ENCODE measurements around the gene REEP2. TPM values are rescaled to one million over a fixed set of nuclear protein-coding genes. Genes with fewer than 3 reads are reported as not detected.

The REEP2 gene
- polyA plus RNA-seq, 2 of the 4 experiments (the other 2 are of a cell fraction), result 4.6 to 5.1 TPM

DNA sequence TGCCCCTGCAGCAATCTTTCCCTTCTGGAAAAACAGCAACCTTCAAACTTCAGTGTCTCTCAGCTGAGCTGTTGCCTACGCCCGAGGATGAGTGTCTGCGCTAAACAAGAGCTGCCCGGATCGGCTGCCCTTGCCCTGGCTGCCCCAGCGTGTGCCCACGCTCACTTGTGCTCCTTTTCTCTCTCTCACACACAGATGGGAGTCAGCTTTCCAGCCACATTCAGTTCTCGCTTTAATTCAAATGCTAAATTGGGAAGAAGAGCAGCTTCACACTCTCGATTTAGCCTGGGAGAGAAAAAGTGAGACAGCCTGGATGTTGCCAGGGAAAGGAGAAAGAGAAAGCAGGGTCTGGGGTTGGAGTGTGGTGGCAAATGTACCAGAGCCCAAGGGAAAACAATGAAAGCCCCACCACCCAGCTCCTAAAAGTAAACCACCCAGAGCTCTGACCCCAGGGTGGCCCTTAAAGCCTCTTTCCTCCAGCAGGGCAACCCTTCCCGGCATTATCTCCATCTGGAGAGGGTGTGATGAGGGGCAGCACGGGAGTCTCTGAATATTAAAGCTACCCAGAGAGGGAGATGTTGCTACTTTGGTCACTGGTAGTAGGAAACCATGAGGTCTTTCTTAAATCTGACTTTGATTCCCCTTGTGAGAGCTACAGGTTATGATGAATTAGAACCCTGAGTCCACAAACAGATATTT lies 16.5 kb downstream of the REEP2 start:
- H3K4me2 ChIP-seq, result no peak overlapping the region
- CTCF ChIA-PET, result interaction anchor here (1.1 to 14.7 kb wide), 4 partner anchors 8 to 44 kb away, joined by 3 to 199 read pairs (median 12); partner anchors contain the start of gene EGR1
- POLR2A ChIA-PET, result interaction anchor here (1.2 kb wide), 1 partner anchor 9 kb away, joined by 9 read pairs; the partner anchor contains the start of gene EGR1

GRCh38 chr5:138457531-138458275 lies 18.8 kb downstream of the REEP2 start:
- no peak overlapping the region for H3K4me2 ChIP-seq
- 53% methylated on average over 10 of the region's 12 CpGs for WGBS (ENCODE audit: missing lambda C conversion rate)
- ChIA-PET POLR2A (no interaction called here), CTCF (interaction anchor here (0.6 to 14.7 kb wide), 5 partner anchors 42 to 1945 kb away, joined by 3 to 199 read pairs (median 4); partner anchors contain the start of gene KIF20A)
- DNase-seq (ENCODE audit: low read depth in 1 of 2, low spot score in 1 of 2), result no peak
- no peaks in the 10 kb centered on the region for H3K4me1 ChIP-seq
- H3K9me3 ChIP-seq, result no peaks in the 10 kb centered on the region
- no peak for FAIRE-seq
- no peak overlapping the region for H3K27ac ChIP-seq
- no peak overlapping the region for H3K4me3 ChIP-seq
- ATAC-seq, result peak in 1 of 2 experiments; percentile 21; a peak in 3 of 6 replicates
- TF ChIP-seq HOXA7 (CRISPR knock-in tag; IDR thresholded peaks at IDR 0.05) (no peak), JUN (IDR thresholded peaks at IDR 0.05) (no peak), RNF2 (IDR thresholded peaks at IDR 0.05; ENCODE audit: borderline replicate concordance, low read depth) (no peak), CHD4 (IDR thresholded peaks at IDR 0.05; ENCODE audit: borderline replicate concordance) (no peak), KDM5A (IDR thresholded peaks at IDR 0.05) (no peak), RARB (CRISPR knock-in tag; IDR thresholded peaks at IDR 0.05) (no peak), HOXB5 (CRISPR knock-in tag; IDR thresholded peaks at IDR 0.05) (no peak), GATA3 (IDR thresholded peaks at IDR 0.05; ENCODE audit: borderline replicate concordance) (no peak), ZFP36 (IDR thresholded peaks at IDR 0.05; ENCODE audit: borderline replicate concordance, partially characterized antibody) (no peak), MYC (IDR thresholded peaks at IDR 0.05; ENCODE audit: borderline replicate concordance, low read length) (no peak), EHF (CRISPR knock-in tag; IDR thresholded peaks at IDR 0.05) (no peak), ESRRA (IDR thresholded peaks at IDR 0.05; ENCODE audit: borderline replicate concordance, low read length) (no peak), FOSB (CRISPR knock-in tag; IDR thresholded peaks at IDR 0.05) (no peak), HES2 (IDR thresholded peaks at IDR 0.05) (no peak), SMC3 (IDR thresholded peaks at IDR 0.05) (no peak), RFX5 (IDR thresholded peaks at IDR 0.05) (no peak)

More for the DNA sequence above, 16.5 kb downstream of the REEP2 start:
- 77% methylated on average over 11 of the region's 11 CpGs for WGBS (ENCODE audit: missing lambda C conversion rate)
- H3K27ac ChIP-seq, result no peak overlapping the region
- FAIRE-seq (no peak), ATAC-seq (no peak), DNase-seq (ENCODE audit: low read depth in 1 of 2, low spot score in 1 of 2) (no peak)
- no peaks in the 10 kb centered on the region for H3K9me3 ChIP-seq
- H3K4me3 ChIP-seq, result no peak overlapping the region
- no peaks in the 10 kb centered on the region for H3K4me1 ChIP-seq
- no peak for TF ChIP-seq JUNB (IDR thresholded peaks at IDR 0.05)
- no peak for TF ChIP-seq SREBF2 (IDR thresholded peaks at IDR 0.05)
- TF ChIP-seq HEYL (CRISPR knock-in tag; IDR thresholded peaks at IDR 0.05), result no peak
- TF ChIP-seq KDM5A (IDR thresholded peaks at IDR 0.05), result no peak
- TF ChIP-seq RAD21 (conservative IDR thresholded peaks at IDR 0.05 in 1 of 2, IDR thresholded peaks at IDR 0.05 in 1 of 2), result no peak
- TF ChIP-seq FOXS1 (CRISPR knock-in tag; IDR thresholded peaks at IDR 0.05), result no peak
- no peak for TF ChIP-seq NPAS2 (CRISPR knock-in tag; IDR thresholded peaks at IDR 0.05; ENCODE audit: borderline replicate concordance)
- TF ChIP-seq, protein P1, sequence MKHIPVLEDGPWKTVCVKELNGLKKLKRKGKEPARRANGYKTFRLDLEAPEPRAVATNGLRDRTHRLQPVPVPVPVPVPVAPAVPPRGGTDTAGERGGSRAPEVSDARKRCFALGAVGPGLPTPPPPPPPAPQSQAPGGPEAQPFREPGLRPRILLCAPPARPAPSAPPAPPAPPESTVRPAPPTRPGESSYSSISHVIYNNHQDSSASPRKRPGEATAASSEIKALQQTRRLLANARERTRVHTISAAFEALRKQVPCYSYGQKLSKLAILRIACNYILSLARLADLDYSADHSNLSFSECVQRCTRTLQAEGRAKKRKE (CRISPR knock-in tag; IDR thresholded peaks at IDR 0.05; ENCODE audit: low read depth), result no peak
- no peak for TF ChIP-seq CHD4 (IDR thresholded peaks at IDR 0.05; ENCODE audit: borderline replicate concordance)
- TF ChIP-seq HOXB13 (CRISPR knock-in tag; IDR thresholded peaks at IDR 0.05; ENCODE audit: low read depth), result no peak
- no peak for TF ChIP-seq BHLHE40 (IDR thresholded peaks at IDR 0.05; ENCODE audit: low read depth, low read length)
- TF ChIP-seq ZSCAN20 (CRISPR knock-in tag; IDR thresholded peaks at IDR 0.05), result no peak
- TF ChIP-seq, protein P2, sequence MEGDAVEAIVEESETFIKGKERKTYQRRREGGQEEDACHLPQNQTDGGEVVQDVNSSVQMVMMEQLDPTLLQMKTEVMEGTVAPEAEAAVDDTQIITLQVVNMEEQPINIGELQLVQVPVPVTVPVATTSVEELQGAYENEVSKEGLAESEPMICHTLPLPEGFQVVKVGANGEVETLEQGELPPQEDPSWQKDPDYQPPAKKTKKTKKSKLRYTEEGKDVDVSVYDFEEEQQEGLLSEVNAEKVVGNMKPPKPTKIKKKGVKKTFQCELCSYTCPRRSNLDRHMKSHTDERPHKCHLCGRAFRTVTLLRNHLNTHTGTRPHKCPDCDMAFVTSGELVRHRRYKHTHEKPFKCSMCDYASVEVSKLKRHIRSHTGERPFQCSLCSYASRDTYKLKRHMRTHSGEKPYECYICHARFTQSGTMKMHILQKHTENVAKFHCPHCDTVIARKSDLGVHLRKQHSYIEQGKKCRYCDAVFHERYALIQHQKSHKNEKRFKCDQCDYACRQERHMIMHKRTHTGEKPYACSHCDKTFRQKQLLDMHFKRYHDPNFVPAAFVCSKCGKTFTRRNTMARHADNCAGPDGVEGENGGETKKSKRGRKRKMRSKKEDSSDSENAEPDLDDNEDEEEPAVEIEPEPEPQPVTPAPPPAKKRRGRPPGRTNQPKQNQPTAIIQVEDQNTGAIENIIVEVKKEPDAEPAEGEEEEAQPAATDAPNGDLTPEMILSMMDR (IDR thresholded peaks at IDR 0.05), result no peak
- no peak for TF ChIP-seq HDAC2 (IDR thresholded peaks at IDR 0.05)
- TF ChIP-seq BCL3 (IDR thresholded peaks at IDR 0.05), result no peak
- TF ChIP-seq FOSL2 (IDR thresholded peaks at IDR 0.05), result no peak
- no peak for TF ChIP-seq FOSL2 (CRISPR knock-in tag; IDR thresholded peaks at IDR 0.05)
- TF ChIP-seq RFX5 (IDR thresholded peaks at IDR 0.05), result no peak
- TF ChIP-seq, protein P3, sequence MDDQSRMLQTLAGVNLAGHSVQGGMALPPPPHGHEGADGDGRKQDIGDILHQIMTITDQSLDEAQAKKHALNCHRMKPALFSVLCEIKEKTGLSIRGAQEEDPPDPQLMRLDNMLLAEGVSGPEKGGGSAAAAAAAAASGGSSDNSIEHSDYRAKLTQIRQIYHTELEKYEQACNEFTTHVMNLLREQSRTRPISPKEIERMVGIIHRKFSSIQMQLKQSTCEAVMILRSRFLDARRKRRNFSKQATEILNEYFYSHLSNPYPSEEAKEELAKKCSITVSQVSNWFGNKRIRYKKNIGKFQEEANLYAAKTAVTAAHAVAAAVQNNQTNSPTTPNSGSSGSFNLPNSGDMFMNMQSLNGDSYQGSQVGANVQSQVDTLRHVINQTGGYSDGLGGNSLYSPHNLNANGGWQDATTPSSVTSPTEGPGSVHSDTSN (IDR thresholded peaks at IDR 0.05), result no peak
- no peak for TF ChIP-seq ESRRA (IDR thresholded peaks at IDR 0.05; ENCODE audit: borderline replicate concordance, low read length)
- TF ChIP-seq CHD2 (IDR thresholded peaks at IDR 0.05; ENCODE audit: low read length, partially characterized antibody), result no peak
